H1 (cell line): Measurements from ENCODE around the gene VPS13C. TPM values are rescaled to one million over a fixed set of nuclear protein-coding genes. Genes with fewer than 3 reads are reported as not detected.

Experiments
- CTCF ChIA-PET: fragments of 300-600 bp; sonication (Branson Sonifier 250); formaldehyde crosslinking; loops from one replicate; lab custom pipeline; 2021; ENCODE audit not compliant: partially characterized antibody; lab: Charles Lee
- POLR2A ChIA-PET: fragments of 300-600 bp; sonication (Branson Sonifier 250); formaldehyde crosslinking; loops from one replicate; lab custom pipeline; 2021; ENCODE audit warnings: inconsistent platforms; ENCODE audit not compliant: partially characterized antibody; lab: Charles Lee
- DNase-seq, 2 experiments: peaks; one replicate each; pipeline versions ENCODE4 v3.0.0 to v3.0.0-alpha.2; 2010 to 2022; ENCODE audit warnings: low spot score in 2 of 2, low read depth in 1 of 2, mixed read lengths in 1 of 2
- FAIRE-seq: peaks from 2 replicates; lab custom pipeline; 2011; peaks lifted over from hg19 to GRCh38; lab: Jason Lieb, UNC
- H2AFZ ChIP-seq: 2 replicates; pipeline ENCODE4 v1.8.1; 2012; ENCODE audit warnings: low read length, inconsistent platforms
- H2AK5ac ChIP-seq: 2 replicates; pipeline ENCODE4 v1.6.1; 2013; ENCODE audit warnings: low read depth, low read length
- H2BK120ac ChIP-seq: replicated peaks from 2 replicates; pipeline ENCODE3; 2013; ENCODE audit warnings: low read depth, low read length, inconsistent platforms
- H2BK12ac ChIP-seq: 2 replicates; pipeline ENCODE4 v1.6.1; 2013; ENCODE audit warnings: low read depth, low read length
- H2BK15ac ChIP-seq: 2 replicates; pipeline ENCODE4 v1.6.1; 2013; ENCODE audit warnings: low read length
- H2BK20ac ChIP-seq: 2 replicates; pipeline ENCODE4 v1.6.1; 2013; ENCODE audit warnings: low read length
- H2BK5ac ChIP-seq: 2 replicates; pipeline ENCODE4 v1.6.1; 2013; ENCODE audit warnings: low read depth, low read length
- H3K14ac ChIP-seq: 2 replicates; pipeline ENCODE4 v1.6.1; 2013; ENCODE audit warnings: inconsistent platforms; ENCODE audit not compliant: insufficient read length
- H3K18ac ChIP-seq: 2 replicates; pipeline ENCODE4 v1.6.1; 2013; ENCODE audit warnings: low read length; ENCODE audit errors: extremely low read depth
- H3K23ac ChIP-seq: 2 replicates; pipeline ENCODE4 v1.6.1; 2013; ENCODE audit warnings: inconsistent platforms; ENCODE audit not compliant: insufficient read length
- H3K23me2 ChIP-seq: 2 replicates; pipeline ENCODE4 v1.6.1; 2013; ENCODE audit warnings: low read depth, low read length
- H3K27ac ChIP-seq: 2 replicates; pipeline ENCODE4 v1.6.1; 2011; ENCODE audit warnings: low read depth, low read length, inconsistent platforms
- H3K27me3 ChIP-seq, 4 experiments: replicated peaks in 1 of 4; 1 replicate in 1 of 4; 2 replicates in 3 of 4; pipeline versions ENCODE4 v1.6.1 to v1.8.1; 2011 to 2013; ENCODE audit warnings: low read length in 3 of 4, mild to moderate bottlenecking in 3 of 4, inconsistent platforms in 2 of 4, mixed read lengths in 2 of 4, moderate library complexity in 1 of 4; ENCODE audit not compliant: control insufficient read depth in 3 of 4, insufficient read depth in 3 of 4; ENCODE audit errors: extremely low read depth in 1 of 4
- H3K36me3 ChIP-seq, 4 experiments: 2 replicates each; pipeline versions ENCODE4 v1.6.1 to v1.8.1; 2011 to 2013; ENCODE audit warnings: mild to moderate bottlenecking in 4 of 4, low read length in 3 of 4, moderate library complexity in 2 of 4, control low read depth in 1 of 4, inconsistent platforms in 1 of 4; ENCODE audit not compliant: insufficient read depth in 4 of 4, control insufficient read depth in 2 of 4
- H3K4ac ChIP-seq: replicated peaks from 2 replicates; pipeline ENCODE3; 2013; ENCODE audit warnings: low read length, low read depth, mixed read lengths, inconsistent platforms; ENCODE audit not compliant: insufficient read length
- H3K4me1 ChIP-seq, 4 experiments: replicated peaks in 1 of 4; 1 replicate in 1 of 4; 2 replicates in 3 of 4; pipeline versions ENCODE4 v1.6.1 to v1.8.1; 2011 to 2013; ENCODE audit warnings: low read length in 3 of 4, inconsistent platforms in 2 of 4, mixed read lengths in 1 of 4; ENCODE audit not compliant: insufficient read depth in 4 of 4, control insufficient read depth in 3 of 4
- H3K4me2 ChIP-seq, 2 experiments: 2 replicates each; pipeline versions ENCODE4 v1.6.1 to v1.8.1; 2011 to 2013; ENCODE audit warnings: low read depth in 2 of 2, low read length in 2 of 2, control low read depth in 1 of 2, inconsistent platforms in 1 of 2, mild to moderate bottlenecking in 1 of 2; ENCODE audit not compliant: insufficient read depth in 1 of 2
- H3K4me3 ChIP-seq, 4 experiments: fragments of 200-600, 300-600 bp in 1 of 4; sonication (generic), shearing (Covaris generic), sonication (Bioruptor Twin) in 1 of 4; 2 replicates each; pipeline versions ENCODE4 v1.5.1 to v1.8.1; 2011 to 2016; ENCODE audit warnings: low read length in 4 of 4, low read depth in 3 of 4, control low read depth in 2 of 4, inconsistent platforms in 2 of 4, mild to moderate bottlenecking in 2 of 4, mixed read lengths in 1 of 4, moderate library complexity in 1 of 4; ENCODE audit not compliant: insufficient read depth in 2 of 4; ENCODE audit errors: extremely low read depth in 1 of 4
- H3K56ac ChIP-seq: replicated peaks from 2 replicates; pipeline ENCODE3; 2013; ENCODE audit warnings: low read depth, mild to moderate bottlenecking, mixed read lengths, low read length, inconsistent platforms; ENCODE audit not compliant: insufficient read length
- H3K79me1 ChIP-seq: 2 replicates; pipeline ENCODE4 v1.6.1; 2013; ENCODE audit warnings: low read depth, low read length, control low read depth
- H3K79me2 ChIP-seq, 2 experiments: 2 replicates each; pipeline versions ENCODE4 v1.6.1 to v1.8.1; 2012 to 2013; ENCODE audit warnings: low read length in 2 of 2, mild to moderate bottlenecking in 2 of 2, inconsistent platforms in 1 of 2; ENCODE audit not compliant: insufficient read depth in 2 of 2, control insufficient read depth in 1 of 2
- H3K9ac ChIP-seq, 4 experiments: replicated peaks in 1 of 4; 1 replicate in 1 of 4; 2 replicates in 3 of 4; pipeline versions ENCODE4 v1.6.1 to v1.8.1; 2011 to 2013; ENCODE audit warnings: low read depth in 3 of 4, low read length in 3 of 4, control low read depth in 2 of 4, mild to moderate bottlenecking in 2 of 4, moderate library complexity in 2 of 4, inconsistent platforms in 1 of 4; ENCODE audit errors: extremely low read depth in 1 of 4
- H3K9me3 ChIP-seq, 2 experiments: 2 replicates each; pipeline versions ENCODE4 v1.6.1 to v1.8.1; 2012 to 2013; ENCODE audit warnings: mild to moderate bottlenecking in 2 of 2, moderate library complexity in 2 of 2, control low read depth in 1 of 2, inconsistent platforms in 1 of 2, low read depth in 1 of 2, low read length in 1 of 2, mixed read lengths in 1 of 2; ENCODE audit not compliant: insufficient read depth in 2 of 2
- H4K20me1 ChIP-seq, 2 experiments: replicated peaks in 1 of 2; 2 replicates each; pipeline versions ENCODE3 to v1.8.1; 2011 to 2013; ENCODE audit warnings: inconsistent platforms in 2 of 2, low read length in 2 of 2, mild to moderate bottlenecking in 1 of 2; ENCODE audit not compliant: insufficient read depth in 2 of 2, control insufficient read depth in 1 of 2
- H4K5ac ChIP-seq: 2 replicates; pipeline ENCODE4 v1.6.1; 2013; ENCODE audit warnings: low read length, low read depth, mixed read lengths, inconsistent platforms; ENCODE audit not compliant: insufficient read length
- H4K8ac ChIP-seq: 2 replicates; pipeline ENCODE4 v1.8.0; 2013; ENCODE audit warnings: mild to moderate bottlenecking, moderate library complexity, low read length, inconsistent platforms; ENCODE audit not compliant: insufficient read depth; ENCODE audit errors: extremely low read depth
- H4K91ac ChIP-seq: replicated peaks from 2 replicates; pipeline ENCODE3; 2013; ENCODE audit warnings: low read length, mixed read lengths, inconsistent platforms; ENCODE audit not compliant: insufficient read length
- CHD1 ChIP-seq: IDR thresholded peaks from 2 replicates; pipeline ENCODE4 v1.6.1; 2012; ENCODE audit warnings: low read depth, low read length, improper control_type of control experiment
- CTBP2 ChIP-seq: IDR thresholded peaks from 2 replicates; pipeline ENCODE4 v1.7.0; 2011; ENCODE audit warnings: borderline replicate concordance, mild to moderate bottlenecking, moderate library complexity, mixed read lengths, low read length; ENCODE audit not compliant: insufficient read depth, insufficient read length
- HDAC2 ChIP-seq, 2 experiments: fragments of 300-600 bp in 1 of 2; sonication (generic) in 1 of 2; IDR thresholded peaks; 2 replicates each; pipeline ENCODE4 v1.6.1; 2011 to 2012; ENCODE audit warnings: low read depth in 2 of 2, low read length in 2 of 2, mild to moderate bottlenecking in 2 of 2, moderate library complexity in 2 of 2, borderline replicate concordance in 1 of 2, inconsistent platforms in 1 of 2
- NANOG ChIP-seq: IDR thresholded peaks from 2 replicates; pipeline ENCODE4 v1.6.1; 2011; ENCODE audit warnings: low read length, low read depth, mild to moderate bottlenecking, inconsistent platforms; ENCODE audit not compliant: insufficient read depth, poor library complexity, severe bottlenecking
- NRF1 ChIP-seq: IDR thresholded peaks from 2 replicates; pipeline ENCODE4 v1.6.1; 2011; ENCODE audit warnings: mild to moderate bottlenecking, low read depth, low read length, improper control_type of control experiment
- RNF2 ChIP-seq: fragments of 200-900, 300-1000 bp; sonication (generic); IDR thresholded peaks from 2 replicates; pipeline ENCODE4 v1.7.1; 2016; ENCODE audit warnings: borderline replicate concordance, low read depth, mild to moderate bottlenecking, antibody characterized with exemption, low read length; ENCODE audit not compliant: poor library complexity, severe bottlenecking; ENCODE audit errors: missing control alignments
- RXRA ChIP-seq: IDR thresholded peaks from 2 replicates; pipeline ENCODE4 v1.6.1; 2011; ENCODE audit warnings: low read depth, mild to moderate bottlenecking, low read length, moderate library complexity; ENCODE audit not compliant: insufficient read depth
- SIN3A ChIP-seq, 2 experiments: IDR thresholded peaks in 1 of 2; conservative IDR thresholded peaks in 1 of 2; 2 replicates each; pipeline ENCODE4 v1.6.1; 2011 to 2012; ENCODE audit warnings: low read length in 2 of 2, improper control_type of control experiment in 1 of 2, low read depth in 1 of 2, mild to moderate bottlenecking in 1 of 2
- SP2 ChIP-seq: IDR thresholded peaks from 2 replicates; pipeline ENCODE4 v1.6.1; 2012; ENCODE audit warnings: mild to moderate bottlenecking, low read length, inconsistent platforms
- SRF ChIP-seq: IDR thresholded peaks from 2 replicates; pipeline ENCODE4 v1.6.1; 2011; ENCODE audit warnings: mild to moderate bottlenecking, low read depth, low read length, moderate library complexity
- TAF1 ChIP-seq: IDR thresholded peaks from 2 replicates; pipeline ENCODE4 v1.6.1; 2011; ENCODE audit warnings: mild to moderate bottlenecking, low read depth, low read length
- WGBS, 2 experiments: shearing (Covaris generic) in 1 of 2; methylation state at CpG; one replicate each; pipeline versions ENCODE4 v1.1.6 to v1.1.7; 2013 to 2015; ENCODE audit warnings: low lambda C conversion rate in 2 of 2, mixed read lengths in 2 of 2, inconsistent platforms in 1 of 2, low coverage in 1 of 2, missing lambda C conversion rate in 1 of 2; ENCODE audit not compliant: insufficient replicate concordance in 2 of 2, insufficient coverage in 1 of 2, insufficient read length in 1 of 2; ENCODE audit errors: extremely low coverage in 1 of 2, missing lambda C conversion rate in 1 of 2; 5-methylcytosine and 5-hydroxymethylcytosine counted together
- polyA plus RNA-seq, 7 experiments: library from polyadenylated mRNA; depleted of rRNA in 3 of 7; stranded (reverse) in 5 of 7; unstranded in 2 of 7; fragments of >200 nt in 5 of 7; fragments of 200-250 nt in 2 of 7; gene quantifications; 1 replicate in 5 of 7; 2 replicates in 1 of 7; 4 replicates in 1 of 7; pipeline versions ENCODE4 v1.2.1 to v1.2.3, GENCODE V29; 2011 to 2013; ENCODE audit warnings: missing spikeins in 2 of 7, mixed read lengths in 2 of 7
- total RNA-seq: library from RNA; stranded (reverse); fragmentation: NEBNext Ultra II Directional; extraction: Animal tissue kit (Norgen Biotek cat#: 25700); gene quantifications from 2 replicates; pipeline ENCODE4 v1.2.1, GENCODE V29; 2021
- TF ChIP-seq, protein P1 (sequence below): IDR thresholded peaks from 2 replicates; pipeline ENCODE4 v1.6.1; 2011; ENCODE audit warnings: low read length, improper control_type of control experiment

The VPS13C gene
- total and polyA plus RNA-seq, 2 of the 8 experiments (the other 6 are each of a cell fraction or from before 2014, with no cell fraction given) = 4.8 to 18.8 TPM

DNA sequence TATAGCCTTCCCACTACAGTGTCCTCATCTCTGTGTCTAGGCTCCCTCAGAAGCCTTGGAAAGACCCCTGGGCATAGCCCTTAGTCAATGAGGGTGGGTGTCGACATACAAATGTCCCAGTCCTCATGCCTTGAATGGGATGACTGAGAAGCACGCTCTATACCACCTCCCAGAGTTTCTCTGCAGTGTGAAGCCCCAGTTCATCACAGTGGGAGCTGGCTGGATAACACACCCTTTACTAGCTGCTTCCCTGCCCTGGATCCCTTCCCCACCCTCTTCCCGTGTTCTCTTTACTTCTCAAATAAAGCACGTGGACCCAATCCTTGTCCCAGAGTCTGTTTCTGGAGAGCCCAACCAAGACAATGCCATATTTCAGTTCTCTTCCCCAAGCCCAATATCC is 239.3 kb downstream of the VPS13C start:
- H4K20me1 ChIP-seq = no peaks in the 10 kb centered on the region
- no peaks in the 10 kb centered on the region for H3K79me2 ChIP-seq
- no peak overlapping the region for H3K14ac ChIP-seq
- POLR2A ChIA-PET = no interaction called here
- H3K27ac ChIP-seq = no peak overlapping the region
- no peak overlapping the region for H3K4me3 ChIP-seq
- CTCF ChIA-PET = interaction anchor here (1.0 to 1.4 kb wide), 2 partner anchors 11 to 13 kb away, joined by 3 to 5 read pairs; no protein-coding TSS in a partner anchor
- no peak overlapping the region for H3K23ac ChIP-seq
- 86% methylated on average over 4 of the region's 4 CpGs; no CpG with 5 or more reads in 1 of the 2 experiments for WGBS, 2 experiments
- H4K5ac ChIP-seq = no peak overlapping the region
- H2AK5ac ChIP-seq = no peak overlapping the region
- no peak overlapping the region for H4K91ac ChIP-seq
- H2BK15ac ChIP-seq = no peak overlapping the region
- no peak overlapping the region for H2BK20ac ChIP-seq
- no peak overlapping the region for H3K4ac ChIP-seq
- H3K36me3 ChIP-seq = no peaks in the 10 kb centered on the region
- no peaks in the 10 kb centered on the region for H3K23me2 ChIP-seq
- no peaks in the 10 kb centered on the region for H3K9me3 ChIP-seq
- H3K4me1 ChIP-seq = peaks cover 0 to 6% (median 3%) of the 10 kb centered on the region in 4 experiments; a peak in 5 of 7 replicates
- H3K4me2 ChIP-seq = no peak overlapping the region
- no peaks in the 10 kb centered on the region for H3K27me3 ChIP-seq
- no peak overlapping the region for H3K56ac ChIP-seq
- no peak overlapping the region for H4K8ac ChIP-seq
- H2AFZ ChIP-seq = no peak overlapping the region
- no peak for FAIRE-seq
- no peak for DNase-seq
- H2BK120ac ChIP-seq = no peak overlapping the region
- no peak overlapping the region for H3K9ac ChIP-seq
- H3K79me1 ChIP-seq = no peaks in the 10 kb centered on the region
- H2BK12ac ChIP-seq = no peak overlapping the region
- no peak overlapping the region for H2BK5ac ChIP-seq
- no peak overlapping the region for H3K18ac ChIP-seq
- TF ChIP-seq SRF (no peak), RXRA (no peak), SIN3A (conservative IDR thresholded peaks at IDR 0.05 in 1 of 2, IDR thresholded peaks at IDR 0.05 in 1 of 2; ENCODE audit: low read depth in 1 of 2, low read length in 2 of 2) (no peak), NRF1 (no peak), HDAC2 (IDR thresholded peaks at IDR 0.05; ENCODE audit: borderline replicate concordance in 1 of 2, low read depth in 2 of 2, low read length in 2 of 2) (no peak), CHD1 (no peak), NANOG (no peak), RNF2 (no peak), TAF1 (no peak), SP2 (no peak), CTBP2 (no peak)
- TF ChIP-seq, protein P1, sequence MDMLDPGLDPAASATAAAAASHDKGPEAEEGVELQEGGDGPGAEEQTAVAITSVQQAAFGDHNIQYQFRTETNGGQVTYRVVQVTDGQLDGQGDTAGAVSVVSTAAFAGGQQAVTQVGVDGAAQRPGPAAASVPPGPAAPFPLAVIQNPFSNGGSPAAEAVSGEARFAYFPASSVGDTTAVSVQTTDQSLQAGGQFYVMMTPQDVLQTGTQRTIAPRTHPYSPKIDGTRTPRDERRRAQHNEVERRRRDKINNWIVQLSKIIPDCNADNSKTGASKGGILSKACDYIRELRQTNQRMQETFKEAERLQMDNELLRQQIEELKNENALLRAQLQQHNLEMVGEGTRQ = no peak
